ENCODE measurements around the gene RNF149. TPM values are rescaled to one million over a fixed set of nuclear protein-coding genes. Genes with fewer than 3 reads are reported as not detected.

Gene RNF149
- total RNA-seq, 1 donor from 2014 or later: 94.0 TPM

DNA sequence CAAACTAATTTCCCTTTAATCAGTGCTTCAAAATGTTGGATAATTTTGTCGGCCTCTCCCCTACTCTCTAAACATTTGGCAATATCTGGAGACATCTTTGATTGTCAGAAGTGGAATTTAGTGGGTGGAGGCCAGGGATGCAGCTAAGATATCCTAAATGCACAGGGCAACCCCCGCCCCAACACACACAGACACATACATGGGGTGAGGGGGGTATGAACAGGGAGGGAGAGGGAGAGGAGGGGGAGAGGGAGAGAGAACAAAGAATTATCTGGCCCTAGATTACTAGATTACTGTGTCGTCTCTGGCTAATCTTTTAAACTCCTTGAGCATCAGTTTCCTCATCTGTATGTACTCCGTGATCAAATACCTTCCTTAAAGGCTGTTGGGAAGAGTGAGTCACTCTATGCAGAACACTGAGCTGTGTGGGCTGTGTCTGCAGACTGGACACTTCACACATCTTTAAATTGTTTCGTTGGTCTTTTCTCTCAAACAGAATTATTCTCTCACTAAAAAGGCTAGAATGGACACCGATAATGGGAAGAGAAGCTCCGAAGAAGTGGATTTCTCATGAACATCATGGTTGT, 2.9 kb downstream of the RNF149 start:
- Histone ChIP-seq H3K4me1 (peaks cover 24% of the 10 kb centered on the region), H3K36me3 (peaks cover 10% of the 10 kb centered on the region), H3K9me3 (no peaks in the 10 kb centered on the region), H3K4me3 (peak overlapping the region; percentile 95), H3K27me3 (no peaks in the 10 kb centered on the region), H3K27ac (peak overlapping the region; percentile 95)
- DNase-seq (no peak), ATAC-seq (no peak)
- TF ChIP-seq, protein P1, sequence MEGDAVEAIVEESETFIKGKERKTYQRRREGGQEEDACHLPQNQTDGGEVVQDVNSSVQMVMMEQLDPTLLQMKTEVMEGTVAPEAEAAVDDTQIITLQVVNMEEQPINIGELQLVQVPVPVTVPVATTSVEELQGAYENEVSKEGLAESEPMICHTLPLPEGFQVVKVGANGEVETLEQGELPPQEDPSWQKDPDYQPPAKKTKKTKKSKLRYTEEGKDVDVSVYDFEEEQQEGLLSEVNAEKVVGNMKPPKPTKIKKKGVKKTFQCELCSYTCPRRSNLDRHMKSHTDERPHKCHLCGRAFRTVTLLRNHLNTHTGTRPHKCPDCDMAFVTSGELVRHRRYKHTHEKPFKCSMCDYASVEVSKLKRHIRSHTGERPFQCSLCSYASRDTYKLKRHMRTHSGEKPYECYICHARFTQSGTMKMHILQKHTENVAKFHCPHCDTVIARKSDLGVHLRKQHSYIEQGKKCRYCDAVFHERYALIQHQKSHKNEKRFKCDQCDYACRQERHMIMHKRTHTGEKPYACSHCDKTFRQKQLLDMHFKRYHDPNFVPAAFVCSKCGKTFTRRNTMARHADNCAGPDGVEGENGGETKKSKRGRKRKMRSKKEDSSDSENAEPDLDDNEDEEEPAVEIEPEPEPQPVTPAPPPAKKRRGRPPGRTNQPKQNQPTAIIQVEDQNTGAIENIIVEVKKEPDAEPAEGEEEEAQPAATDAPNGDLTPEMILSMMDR (IDR thresholded peaks at IDR 0.05): no peak
- intact Hi-C loops (cut with DNase I): no loop called here

DNA sequence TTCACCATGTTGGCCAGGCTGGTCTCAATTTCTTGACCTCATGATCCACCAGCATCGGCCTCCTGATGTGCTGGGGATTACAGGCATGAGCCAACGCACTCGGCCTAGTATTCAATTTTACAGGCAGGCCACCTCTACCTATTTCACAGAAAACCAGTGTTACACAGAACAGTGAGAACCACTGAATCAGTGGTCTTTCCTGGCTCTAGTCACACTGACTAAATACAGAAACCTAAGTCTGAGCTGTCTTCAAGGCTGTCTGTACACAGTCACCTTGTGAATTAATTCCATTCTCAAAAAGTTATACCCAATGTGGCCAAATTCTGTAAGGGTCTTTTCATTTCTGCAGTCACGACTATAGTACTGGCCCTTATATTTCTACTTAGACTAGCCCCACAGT, 3.5 kb downstream of the RNF149 start:
- DNase-seq (no peak), ATAC-seq (no peak)
- Histone ChIP-seq H3K4me1 (peaks cover 25% of the 10 kb centered on the region), H3K4me3 (peak overlapping the region; percentile 95), H3K27ac (no peak overlapping the region), H3K9me3 (no peaks in the 10 kb centered on the region), H3K27me3 (no peaks in the 10 kb centered on the region), H3K36me3 (peaks cover 10% of the 10 kb centered on the region)
- intact Hi-C loops (cut with DNase I): no loop called here
- TF ChIP-seq, protein P1 (IDR thresholded peaks at IDR 0.05): no peak

DNA sequence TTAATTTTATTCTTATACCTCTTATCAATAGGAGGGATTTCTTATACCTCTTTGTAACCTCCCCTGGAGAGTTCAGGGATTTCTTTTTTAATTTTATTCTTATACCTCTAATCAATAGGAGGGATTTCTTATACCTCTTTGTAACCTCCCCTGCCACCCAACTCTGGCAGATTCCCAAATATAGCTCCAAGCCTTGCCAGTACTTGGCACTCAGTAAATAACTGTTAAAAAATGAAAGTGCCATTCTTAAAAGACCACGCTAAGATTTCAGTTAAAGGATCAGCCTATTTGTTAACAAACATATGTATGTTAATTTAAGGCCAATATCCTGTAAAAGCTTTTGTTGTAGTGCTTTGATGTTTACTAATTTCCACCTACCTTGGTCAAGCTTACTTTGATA, 4.8 kb downstream of the RNF149 start:
- no peak overlapping the region for H3K4me3 ChIP-seq
- TF ChIP-seq, protein P1 (IDR thresholded peaks at IDR 0.05): no peak
- H3K36me3 ChIP-seq: peaks cover 10% of the 10 kb centered on the region
- ATAC-seq (no peak), DNase-seq (no peak)
- H3K27me3 ChIP-seq: no peaks in the 10 kb centered on the region
- peaks cover 37% of the 10 kb centered on the region for H3K4me1 ChIP-seq
- no peak overlapping the region for H3K27ac ChIP-seq
- no peaks in the 10 kb centered on the region for H3K9me3 ChIP-seq
- intact Hi-C loops (cut with DNase I): no loop called here

DNA sequence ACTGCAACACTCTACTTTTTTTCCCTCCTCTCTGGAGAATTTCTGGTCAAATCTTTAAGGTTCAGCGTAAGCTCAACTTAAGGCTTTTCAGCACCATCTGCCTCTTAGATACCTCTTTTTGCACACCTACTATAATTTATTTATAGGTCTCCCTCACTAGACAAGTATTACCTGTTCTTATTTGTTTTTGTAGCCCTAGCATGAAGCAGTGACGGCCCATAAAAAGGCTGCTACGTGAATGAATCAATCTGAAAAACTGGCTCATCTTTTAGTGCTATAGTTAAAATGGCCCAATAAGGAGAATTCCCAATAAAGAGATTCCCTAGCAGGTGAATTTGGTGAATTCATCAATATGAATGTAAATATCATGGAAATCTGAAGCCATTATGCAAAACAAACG, 6.5 kb downstream of the RNF149 start:
- intact Hi-C loops (cut with DNase I): no loop called here
- TF ChIP-seq, protein P1 (IDR thresholded peaks at IDR 0.05): no peak

DNA sequence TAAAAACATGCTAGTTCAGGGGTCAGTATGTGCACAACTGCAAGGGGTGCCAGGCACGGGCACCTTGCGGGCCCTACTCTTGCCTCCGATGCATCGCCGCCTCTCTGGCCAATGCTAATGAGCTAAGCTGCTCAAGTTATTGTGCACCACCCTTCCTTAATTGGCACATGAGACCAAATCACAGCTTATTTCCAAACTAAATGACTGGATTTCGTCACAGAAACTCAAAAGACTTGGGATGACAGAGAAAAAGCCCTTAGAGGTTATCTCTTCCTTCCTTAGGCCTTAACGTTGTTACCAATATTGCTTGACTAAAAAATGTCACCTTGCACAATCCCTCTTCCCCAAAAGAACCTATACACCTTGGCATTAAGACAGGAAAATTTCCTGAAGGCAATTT, 7.7 kb downstream of the RNF149 start:
- Histone ChIP-seq H3K27ac (no peak overlapping the region), H3K27me3 (no peaks in the 10 kb centered on the region), H3K4me1 (peaks cover 59% of the 10 kb centered on the region), H3K36me3 (peaks cover 10% of the 10 kb centered on the region), H3K9me3 (no peaks in the 10 kb centered on the region), H3K4me3 (no peak overlapping the region)
- TF ChIP-seq, protein P1 (IDR thresholded peaks at IDR 0.05): no peak
- intact Hi-C loops (cut with DNase I): no loop called here
- peak; percentile 43 for ATAC-seq
- no peak for DNase-seq

More for the DNA sequence above, 6.5 kb downstream of the RNF149 start:
- no peak overlapping the region for H3K27ac ChIP-seq
- no peak overlapping the region for H3K4me3 ChIP-seq
- H3K9me3 ChIP-seq: no peaks in the 10 kb centered on the region
- ATAC-seq (no peak), DNase-seq (no peak)
- H3K36me3 ChIP-seq: peaks cover 10% of the 10 kb centered on the region
- no peaks in the 10 kb centered on the region for H3K27me3 ChIP-seq
- peaks cover 54% of the 10 kb centered on the region for H3K4me1 ChIP-seq

DNA sequence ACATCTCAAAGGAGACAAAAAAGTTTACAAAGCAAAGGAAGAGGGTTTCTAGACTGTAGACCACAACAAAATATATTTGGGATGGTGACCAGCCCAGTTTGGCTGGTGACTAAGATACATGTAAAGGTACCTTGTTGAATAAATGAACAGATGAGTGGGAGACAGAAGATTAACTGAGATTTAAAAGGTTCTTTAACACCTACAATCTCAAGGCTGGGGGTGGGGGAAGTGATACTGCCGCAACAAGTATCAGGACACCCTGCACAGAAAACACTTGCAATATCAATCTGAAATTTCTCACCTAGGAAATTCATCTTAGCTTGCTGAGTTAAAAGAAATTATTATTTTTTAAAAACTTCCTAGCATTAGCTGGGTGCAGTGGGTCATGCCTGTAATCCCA, 8.3 kb downstream of the RNF149 start:
- DNase-seq (no peak), ATAC-seq (no peak)
- H3K9me3 ChIP-seq: no peaks in the 10 kb centered on the region
- intact Hi-C loops (cut with DNase I): no loop called here
- H3K4me3 ChIP-seq: no peak overlapping the region
- TF ChIP-seq, protein P1 (IDR thresholded peaks at IDR 0.05): no peak
- peaks cover 11% of the 10 kb centered on the region for H3K36me3 ChIP-seq
- H3K27ac ChIP-seq: no peak overlapping the region
- peaks cover 55% of the 10 kb centered on the region for H3K4me1 ChIP-seq
- no peaks in the 10 kb centered on the region for H3K27me3 ChIP-seq

All from upper lobe of right lung (tissue), 1 donor.